IMR-90 (cell line): ENCODE measurements around the gene MAGI3. TPM values are rescaled to one million over a fixed set of nuclear protein-coding genes. Genes with fewer than 3 reads are reported as not detected.

Experiments
- ATAC-seq: fragments of 200-7000 bp; cut with Tn5 transposase; 2 replicates; pipeline ENCODE4 v1.9.1; 2020; ENCODE audit warnings: low read depth, mild to moderate bottlenecking, moderate library complexity
- BruUV-seq: library from RNA; stranded (reverse); fragments of 400-500 nt; replicated peaks from 2 replicates; lab custom pipeline; 2021; lab: Mats Ljungman, UMichigan
- CTCF ChIA-PET: fragments of 300-600 bp; formaldehyde crosslinking; extraction: SDS; loops from one replicate; lab custom pipeline; 2021; ENCODE audit warnings: antibody characterized with exemption; lab: Yijun Ruan, JAX
- POLR2A ChIA-PET: fragments of 300-600 bp; sonication (Branson Sonifier 250); formaldehyde crosslinking; loops from one replicate; lab custom pipeline; 2022; ENCODE audit warnings: antibody characterized with exemption; ENCODE audit not compliant: unreplicated experiment; lab: Charles Lee
- DNase-seq: peaks from one replicate; pipeline ENCODE4 v3.0.0; 2013
- H2AFZ ChIP-seq: replicated peaks from 2 replicates; pipeline ENCODE3; 2013; ENCODE audit warnings: low read length, mild to moderate bottlenecking; ENCODE audit not compliant: poor library complexity
- H2AK5ac ChIP-seq: 2 replicates; pipeline ENCODE4 v1.6.1; 2013; ENCODE audit warnings: low read depth, low read length, inconsistent platforms
- H2AK9ac ChIP-seq: replicated peaks from 2 replicates; pipeline ENCODE3; 2013; ENCODE audit warnings: mild to moderate bottlenecking, low read depth, low read length, moderate library complexity; ENCODE audit not compliant: poor library complexity
- H2BK120ac ChIP-seq: 2 replicates; pipeline ENCODE4 v1.6.1; 2013; ENCODE audit warnings: low read depth, low read length, inconsistent platforms
- H2BK15ac ChIP-seq: 3 replicates; pipeline ENCODE4 v1.6.1; 2013; ENCODE audit warnings: low read depth, low read length, inconsistent platforms
- H2BK20ac ChIP-seq: 2 replicates; pipeline ENCODE4 v1.6.1; 2013; ENCODE audit warnings: low read depth, mild to moderate bottlenecking, inconsistent platforms, low read length, moderate library complexity
- H2BK5ac ChIP-seq: 2 replicates; pipeline ENCODE4 v1.6.1; 2013; ENCODE audit warnings: mild to moderate bottlenecking, low read depth, low read length, inconsistent platforms; ENCODE audit not compliant: poor library complexity, severe bottlenecking
- H3K14ac ChIP-seq: replicated peaks from 2 replicates; pipeline ENCODE4 v1.6.1; 2013; ENCODE audit warnings: low read depth, low read length, inconsistent platforms
- H3K18ac ChIP-seq: 2 replicates; pipeline ENCODE4 v1.6.1; 2013; ENCODE audit warnings: low read depth, low read length, control low read depth
- H3K23ac ChIP-seq: 2 replicates; pipeline ENCODE4 v1.6.1; 2013; ENCODE audit warnings: low read depth, low read length, inconsistent platforms
- H3K27ac ChIP-seq: 2 replicates; pipeline ENCODE4 v1.5.1; 2013; ENCODE audit warnings: mild to moderate bottlenecking, control low read depth, low read length; ENCODE audit not compliant: insufficient read depth
- H3K27me3 ChIP-seq: 2 replicates; pipeline ENCODE4 v1.6.1; 2013; ENCODE audit warnings: low read length; ENCODE audit not compliant: control insufficient read depth, insufficient read depth
- H3K36me3 ChIP-seq: 2 replicates; pipeline ENCODE4 v1.6.1; 2013; ENCODE audit warnings: low read length, mixed read lengths; ENCODE audit not compliant: control insufficient read depth, insufficient read depth
- H3K4ac ChIP-seq: 2 replicates; pipeline ENCODE4 v1.6.1; 2013; ENCODE audit warnings: low read depth, low read length, inconsistent platforms
- H3K4me1 ChIP-seq: 2 replicates; pipeline ENCODE4 v1.6.1; 2013; ENCODE audit warnings: low read length, mixed read lengths; ENCODE audit not compliant: control insufficient read depth, insufficient read depth
- H3K4me2 ChIP-seq: 2 replicates; pipeline ENCODE4 v1.6.1; 2013; ENCODE audit warnings: low read depth, mild to moderate bottlenecking, control low read depth, low read length, moderate library complexity
- H3K4me3 ChIP-seq: 2 replicates; pipeline ENCODE4 v1.5.1; 2013; ENCODE audit warnings: low read depth, mild to moderate bottlenecking, control low read depth, low read length, moderate library complexity; ENCODE audit not compliant: insufficient read depth
- H3K56ac ChIP-seq: 2 replicates; pipeline ENCODE4 v1.6.1; 2013; ENCODE audit warnings: low read length, inconsistent platforms; ENCODE audit not compliant: insufficient read depth; ENCODE audit errors: extremely low read depth
- H3K79me1 ChIP-seq, 2 experiments: 2 replicates each; pipeline ENCODE4 v1.6.1; 2013; ENCODE audit warnings: low read length in 2 of 2, inconsistent platforms in 1 of 2, low read depth in 1 of 2
- H3K9ac ChIP-seq: 2 replicates; pipeline ENCODE4 v1.6.1; 2013; ENCODE audit warnings: low read depth, low read length, control low read depth
- H3K9me1 ChIP-seq: 2 replicates; pipeline ENCODE4 v1.6.1; 2013; ENCODE audit warnings: low read length, inconsistent platforms; ENCODE audit not compliant: insufficient read depth
- H3K9me3 ChIP-seq: 2 replicates; pipeline ENCODE4 v1.6.1; 2013; ENCODE audit warnings: low read length; ENCODE audit not compliant: control insufficient read depth, insufficient read depth
- H4K20me1 ChIP-seq: 2 replicates; pipeline ENCODE4 v1.6.1; 2013; ENCODE audit warnings: low read length, inconsistent platforms; ENCODE audit not compliant: insufficient read depth
- H4K5ac ChIP-seq: 2 replicates; pipeline ENCODE4 v1.6.1; 2013; ENCODE audit warnings: mild to moderate bottlenecking, low read depth, low read length, control low read depth
- H4K8ac ChIP-seq, 2 experiments: 2 replicates each; pipeline ENCODE4 v1.6.1; 2013; ENCODE audit warnings: low read depth in 2 of 2, low read length in 2 of 2, control low read depth in 1 of 2, inconsistent platforms in 1 of 2
- H4K91ac ChIP-seq: 2 replicates; pipeline ENCODE4 v1.6.1; 2013; ENCODE audit warnings: low read depth, low read length, inconsistent platforms; ENCODE audit not compliant: insufficient read depth
- BHLHE40 ChIP-seq: fragments of 150-350 bp; IDR thresholded peaks from 2 replicates; pipeline ENCODE4 v1.6.1; 2016; ENCODE audit warnings: mild to moderate bottlenecking, low read depth, low read length
- CEBPB ChIP-seq: IDR thresholded peaks from 2 replicates; pipeline ENCODE4 v1.6.1; 2012; ENCODE audit warnings: low read depth, low read length, improper control_type of control experiment
- CHD1 ChIP-seq: IDR thresholded peaks from 2 replicates; pipeline ENCODE4 v1.6.1; 2012; ENCODE audit warnings: low read depth, low read length, improper control_type of control experiment
- ELK1 ChIP-seq: fragments of 150-350 bp; IDR thresholded peaks from 2 replicates; pipeline ENCODE4 v1.6.1; 2016; ENCODE audit warnings: low read depth, mild to moderate bottlenecking, low read length, moderate library complexity, borderline replicate concordance
- FOS ChIP-seq: fragments of 150-350 bp; IDR thresholded peaks from 2 replicates; pipeline ENCODE4 v1.6.1; 2016; ENCODE audit warnings: low read depth, low read length
- MAFK ChIP-seq: IDR thresholded peaks from 2 replicates; pipeline ENCODE4 v1.6.1; 2012; ENCODE audit warnings: low read depth, low read length, improper control_type of control experiment
- MAZ ChIP-seq: IDR thresholded peaks from 2 replicates; pipeline ENCODE4 v1.6.1; 2012; ENCODE audit warnings: low read depth, mild to moderate bottlenecking, low read length, improper control_type of control experiment, moderate library complexity, borderline replicate concordance
- MXI1 ChIP-seq: IDR thresholded peaks from 2 replicates; pipeline ENCODE4 v1.6.1; 2012; ENCODE audit warnings: low read depth, mild to moderate bottlenecking, low read length, moderate library complexity, borderline replicate concordance
- NFE2L2 ChIP-seq: fragments of 150-350 bp; IDR thresholded peaks from 2 replicates; pipeline ENCODE4 v1.6.1; 2016; ENCODE audit warnings: low read depth, mild to moderate bottlenecking, low read length
- POLR2A ChIP-seq: IDR thresholded peaks from 2 replicates; pipeline ENCODE4 v1.6.1; 2012; ENCODE audit warnings: mild to moderate bottlenecking, low read depth, low read length
- RAD21 ChIP-seq: IDR thresholded peaks from 2 replicates; pipeline ENCODE4 v1.6.1; 2012; ENCODE audit warnings: low read length, improper control_type of control experiment
- RCOR1 ChIP-seq: IDR thresholded peaks from 2 replicates; pipeline ENCODE4 v1.6.1; 2012; ENCODE audit warnings: mild to moderate bottlenecking, low read length, improper control_type of control experiment; ENCODE audit not compliant: insufficient replicate concordance
- RFX5 ChIP-seq: IDR thresholded peaks from 2 replicates; pipeline ENCODE4 v1.8.0; 2012; ENCODE audit warnings: low read depth, mild to moderate bottlenecking, low read length, moderate library complexity
- SMC3 ChIP-seq: fragments of 150-350 bp; IDR thresholded peaks from 2 replicates; pipeline ENCODE4 v1.6.1; 2016; ENCODE audit warnings: low read depth, mild to moderate bottlenecking, antibody characterized with exemption, low read length, moderate library complexity
- USF2 ChIP-seq: fragments of 150-350 bp; IDR thresholded peaks from 2 replicates; pipeline ENCODE4 v1.6.1; 2017; ENCODE audit warnings: mild to moderate bottlenecking, antibody characterized with exemption, low read length, low read depth
- WGBS, 2 experiments: methylation state at CpG; one replicate each; pipeline versions ENCODE4 v1.1.5 to v1.1.7; 2013; ENCODE audit warnings: missing lambda C conversion rate in 2 of 2; ENCODE audit not compliant: insufficient read length in 1 of 2; ENCODE audit errors: extremely low coverage in 2 of 2; 5-methylcytosine and 5-hydroxymethylcytosine counted together
- dilution Hi-C: fragments of 300-500 bp; cut with HindIII; formaldehyde crosslinking; loops from one replicate; pipeline ENCODE4 v1.14.3; 2018; ENCODE audit warnings: low sequenced_read_pairs; ENCODE audit not compliant: unreplicated experiment
- in situ Hi-C: fragments of 300-500 bp; cut with MboI; formaldehyde crosslinking; loops from 3 replicates; pipeline ENCODE4 v1.14.3; 2019; ENCODE audit warnings: low sequenced_read_pairs, inconsistent platforms, mixed read lengths
- intact Hi-C: fragments of 100-400 bp; cut with micrococcal nuclease; formaldehyde crosslinking; loops from 2 replicates; pipeline ENCODE4 v1.10.0; 2022
- polyA plus RNA-seq, 3 experiments: library from polyadenylated mRNA; depleted of rRNA; stranded (reverse); fragments of >200 nt; gene quantifications; 2 replicates each; pipeline ENCODE4 v1.2.3, GENCODE V29; 2012; ENCODE audit warnings: low replicate concordance in 1 of 3
- total RNA-seq: library from RNA; depleted of rRNA; stranded (reverse); fragments of >200 nt; gene quantifications from 2 replicates; pipeline ENCODE4 v1.2.3, GENCODE V29; 2012
- TF ChIP-seq, protein P1 (sequence below): conservative IDR thresholded peaks from 2 replicates; pipeline ENCODE4 v1.5.1; 2012; ENCODE audit warnings: mild to moderate bottlenecking, low read depth, low read length, improper control_type of control experiment

Gene MAGI3
- total and polyA plus RNA-seq, 2 of the 4 experiments (the other 2 are of a cell fraction): 2.5 to 8.8 TPM

DNA sequence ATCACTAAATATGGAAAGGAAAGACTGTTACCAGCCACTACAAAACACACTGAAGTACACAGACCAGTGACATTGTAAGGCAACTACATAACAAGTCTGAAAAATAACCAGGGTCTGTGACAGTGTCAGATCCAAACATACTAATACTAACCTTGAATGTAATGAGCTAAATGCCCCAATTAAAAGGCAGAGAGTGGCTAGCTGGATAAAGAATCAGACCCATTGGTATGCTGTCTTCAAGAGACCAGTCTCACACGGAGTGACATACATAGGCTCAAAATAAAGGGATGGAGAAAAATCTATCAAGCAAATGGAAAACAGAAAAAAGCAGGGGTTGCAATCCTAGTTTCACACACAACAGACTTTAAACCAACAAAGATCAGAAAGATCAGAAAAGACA, 100.1 kb downstream of the MAGI3 start:
- no peak overlapping the region for H3K23ac ChIP-seq
- no peak overlapping the region for H3K18ac ChIP-seq
- no peaks in the 10 kb centered on the region; the same call in 1 of the 2 replicates for H3K9me1 ChIP-seq
- H2AFZ ChIP-seq: no peak overlapping the region
- dilution Hi-C loops: no loop called here
- H3K27me3 ChIP-seq: no peaks in the 10 kb centered on the region
- H4K5ac ChIP-seq: no peak overlapping the region
- TF ChIP-seq FOS (no peak), CEBPB (no peak), USF2 (no peak), RCOR1 (no peak), POLR2A (no peak), MAFK (no peak), BHLHE40 (no peak), RFX5 (no peak), NFE2L2 (no peak), MAZ (no peak), MXI1 (no peak), RAD21 (no peak), ELK1 (no peak), SMC3 (no peak), CHD1 (no peak)
- TF ChIP-seq, protein P1, sequence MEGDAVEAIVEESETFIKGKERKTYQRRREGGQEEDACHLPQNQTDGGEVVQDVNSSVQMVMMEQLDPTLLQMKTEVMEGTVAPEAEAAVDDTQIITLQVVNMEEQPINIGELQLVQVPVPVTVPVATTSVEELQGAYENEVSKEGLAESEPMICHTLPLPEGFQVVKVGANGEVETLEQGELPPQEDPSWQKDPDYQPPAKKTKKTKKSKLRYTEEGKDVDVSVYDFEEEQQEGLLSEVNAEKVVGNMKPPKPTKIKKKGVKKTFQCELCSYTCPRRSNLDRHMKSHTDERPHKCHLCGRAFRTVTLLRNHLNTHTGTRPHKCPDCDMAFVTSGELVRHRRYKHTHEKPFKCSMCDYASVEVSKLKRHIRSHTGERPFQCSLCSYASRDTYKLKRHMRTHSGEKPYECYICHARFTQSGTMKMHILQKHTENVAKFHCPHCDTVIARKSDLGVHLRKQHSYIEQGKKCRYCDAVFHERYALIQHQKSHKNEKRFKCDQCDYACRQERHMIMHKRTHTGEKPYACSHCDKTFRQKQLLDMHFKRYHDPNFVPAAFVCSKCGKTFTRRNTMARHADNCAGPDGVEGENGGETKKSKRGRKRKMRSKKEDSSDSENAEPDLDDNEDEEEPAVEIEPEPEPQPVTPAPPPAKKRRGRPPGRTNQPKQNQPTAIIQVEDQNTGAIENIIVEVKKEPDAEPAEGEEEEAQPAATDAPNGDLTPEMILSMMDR: no peak
- no peak overlapping the region for H3K9ac ChIP-seq
- H3K4me3 ChIP-seq: no peak overlapping the region
- H2BK120ac ChIP-seq: no peak overlapping the region
- H2AK5ac ChIP-seq: no peak overlapping the region
- H2BK15ac ChIP-seq: no peak overlapping the region
- H3K79me1 ChIP-seq: peaks cover 4% of the 10 kb centered on the region in 2 experiments; a peak in 1 of 4 replicates
- CTCF ChIA-PET: no interaction called here
- H3K4me1 ChIP-seq: no peaks in the 10 kb centered on the region
- no peak overlapping the region for H3K27ac ChIP-seq
- H2AK9ac ChIP-seq: no peak overlapping the region
- POLR2A ChIA-PET: no interaction called here
- no CpG with 5 or more reads among the region's 1 CpG for WGBS, 2 experiments
- no peak overlapping the region for H3K4me2 ChIP-seq
- intact Hi-C loops: no loop called here
- DNase-seq (no peak), ATAC-seq (no peak)
- no peak overlapping the region for H3K4ac ChIP-seq
- no peak overlapping the region for H3K14ac ChIP-seq
- no peak overlapping the region for H2BK5ac ChIP-seq
- H4K91ac ChIP-seq: no peak overlapping the region
- no peak overlapping the region for H2BK20ac ChIP-seq
- no peak overlapping the region for H3K56ac ChIP-seq
- peaks cover 2% of the 10 kb centered on the region; the same call in 1 of the 2 replicates for H3K9me3 ChIP-seq
- no peaks in the 10 kb centered on the region for H3K36me3 ChIP-seq
- no peak overlapping the region for H4K8ac ChIP-seq
- H4K20me1 ChIP-seq: no peaks in the 10 kb centered on the region
- no TSS peak for BruUV-seq
- in situ Hi-C loops: no loop called here
